ENCODE data around the gene PIGU.
"Not testable (repeated sequence)": the region's sequence is repeated elsewhere in the genome, so short reads cannot be mapped to it uniquely, and the experiment has no call there.

Gene PIGU

GRCh38 chr20:34529742-34530141, 147.2 kb downstream of the PIGU start:
- no peak for DNase-seq

- DNase-seq = no peak
These were observed 148.0 kb downstream of the PIGU start for GRCh38 chr20:34528921-34529297.

- no peak for DNase-seq
These were observed 149.9 kb downstream of the PIGU start for GRCh38 chr20:34527016-34527415.

- no peak for DNase-seq
These were observed 150.4 kb downstream of the PIGU start for GRCh38 chr20:34526466-34526865.

GRCh38 chr20:34525709-34526416, 151.0 kb downstream of the PIGU start:
- DNase-seq = no peak

GRCh38 chr20:34525342-34525708, 151.6 kb downstream of the PIGU start:
- DNase-seq = no peak

- DNase-seq = no peak
These were observed 152.5 kb downstream of the PIGU start for GRCh38 chr20:34524426-34524825.

- DNase-seq = peak; percentile 51 to 52
These were observed 153.7 kb downstream of the PIGU start for GRCh38 chr20:34522969-34523871.

- not testable (repeated sequence) for DNase-seq
These were observed 157.1 kb downstream of the PIGU start for GRCh38 chr20:34519841-34520240.

GRCh38 chr20:34518863-34519262, 158.0 kb downstream of the PIGU start:
- not testable (repeated sequence) for DNase-seq

GRCh38 chr20:34517114-34517505, 159.8 kb downstream of the PIGU start:
- DNase-seq = no peak

- peak; percentile 96 to 97 for DNase-seq
These were observed 160.4 kb downstream of the PIGU start, which contains the start of gene DYNLRB1 for GRCh38 chr20:34516247-34517113. Gene DYNLRB1, plus strand, starts transcription at chr20:34516422. Its CDS starts 37 bp downstream, at chr20:34516459.

- peak; percentile 63 to 65 for DNase-seq
These were observed 161.2 kb downstream of the PIGU start for GRCh38 chr20:34515484-34516246.

- no peak for DNase-seq
These were observed 161.9 kb downstream of the PIGU start for GRCh38 chr20:34514897-34515483.

- DNase-seq = not testable (repeated sequence)
These were observed 162.9 kb downstream of the PIGU start for GRCh38 chr20:34514034-34514433.

- no peak for DNase-seq
These were observed 163.9 kb downstream of the PIGU start for GRCh38 chr20:34512955-34513419.

- DNase-seq = no peak
These were observed 164.5 kb downstream of the PIGU start for GRCh38 chr20:34512266-34512954.

- no peak for DNase-seq
These were observed 165.0 kb downstream of the PIGU start for GRCh38 chr20:34511891-34512265.

GRCh38 chr20:34510575-34510974, 166.3 kb downstream of the PIGU start:
- DNase-seq = no peak
